NT2/D1 (cell line): ENCODE measurements around the gene OAS3.

ENCODE experiments used
- DNase-seq: peaks from one replicate; pipeline ENCODE4 v3.0.0-alpha.2; 2011; ENCODE audit warnings: low read depth, low spot score
- H3K27me3 ChIP-seq: 2 replicates; pipeline ENCODE4 v1.6.0; 2011; ENCODE audit warnings: mild to moderate bottlenecking; ENCODE audit not compliant: insufficient read length, insufficient read depth
- H3K36me3 ChIP-seq: 2 replicates; pipeline ENCODE4 v1.6.1; 2011; ENCODE audit warnings: mild to moderate bottlenecking, low read length, mixed read lengths; ENCODE audit not compliant: insufficient read depth, insufficient read length
- H3K4me1 ChIP-seq: 2 replicates; pipeline ENCODE4 v1.5.1; 2011; ENCODE audit not compliant: insufficient read depth, insufficient read length
- H3K4me3 ChIP-seq: 2 replicates; pipeline ENCODE4 v1.5.1; 2011; ENCODE audit warnings: low read depth; ENCODE audit not compliant: insufficient read length
- H3K9ac ChIP-seq: 2 replicates; pipeline ENCODE4 v1.6.0; 2011; ENCODE audit warnings: low read depth; ENCODE audit not compliant: insufficient read length
- H3K9me3 ChIP-seq: 2 replicates; pipeline ENCODE4 v1.5.1; 2011; ENCODE audit warnings: mild to moderate bottlenecking, low read length; ENCODE audit not compliant: insufficient read depth
- SUZ12 ChIP-seq: IDR thresholded peaks from 2 replicates; pipeline ENCODE4 v1.6.1; 2011; ENCODE audit not compliant: insufficient read length, insufficient read depth; ENCODE audit errors: extremely low read depth
- YY1 ChIP-seq: IDR thresholded peaks from 2 replicates; pipeline ENCODE4 v1.6.1; 2011; ENCODE audit not compliant: insufficient read length, insufficient read depth
- ZNF274 ChIP-seq: IDR thresholded peaks from 2 replicates; pipeline ENCODE4 v1.6.1; 2011; ENCODE audit warnings: mild to moderate bottlenecking, low read depth, low read length

The OAS3 gene

GRCh38 chr12:112901271-112901670, 37.0 kb upstream of the OAS3 start:
- no peaks in the 10 kb centered on the region for H3K4me1 ChIP-seq
- H3K9me3 ChIP-seq: no peaks in the 10 kb centered on the region
- TF ChIP-seq ZNF274 (no peak), YY1 (no peak), SUZ12 (no peak)
- no peak overlapping the region for H3K9ac ChIP-seq
- no peak overlapping the region for H3K4me3 ChIP-seq
- H3K27me3 ChIP-seq: no peaks in the 10 kb centered on the region
- DNase-seq: no peak
- no peaks in the 10 kb centered on the region for H3K36me3 ChIP-seq

- H3K9me3 ChIP-seq: no peaks in the 10 kb centered on the region
- H3K36me3 ChIP-seq: no peaks in the 10 kb centered on the region
- TF ChIP-seq SUZ12 (no peak), YY1 (no peak), ZNF274 (no peak)
- H3K27me3 ChIP-seq: no peaks in the 10 kb centered on the region
- H3K4me1 ChIP-seq: no peaks in the 10 kb centered on the region
- no peak overlapping the region for H3K4me3 ChIP-seq
- no peak overlapping the region for H3K9ac ChIP-seq
- no peak for DNase-seq
Observed at GRCh38 chr12:112904571-112904970, 33.7 kb upstream of the OAS3 start.

- TF ChIP-seq SUZ12: no peak
- TF ChIP-seq YY1: no peak
- TF ChIP-seq ZNF274: no peak
- H3K27me3 ChIP-seq: no peaks in the 10 kb centered on the region
- H3K9me3 ChIP-seq: no peaks in the 10 kb centered on the region
- H3K9ac ChIP-seq: no peak overlapping the region
- no peaks in the 10 kb centered on the region for H3K4me1 ChIP-seq
- no peak overlapping the region for H3K4me3 ChIP-seq
- no peaks in the 10 kb centered on the region for H3K36me3 ChIP-seq
- DNase-seq: no peak
Observed at GRCh38 chr12:112905451-112906089, 32.7 kb upstream of the OAS3 start.

GRCh38 chr12:112906712-112907414, 31.4 kb upstream of the OAS3 start, which contains the start of gene OAS1:
TSS of gene OAS1 (plus strand) at chr12:112906962. CDS start at chr12:112907040, 78 bp downstream.
- H3K27me3 ChIP-seq: no peaks in the 10 kb centered on the region
- H3K9me3 ChIP-seq: no peaks in the 10 kb centered on the region
- H3K4me3 ChIP-seq: no peak within 1 kb of the TSS
- H3K9ac ChIP-seq: peak within 1 kb of the TSS; percentile 17
- H3K4me1 ChIP-seq: no peaks in the 10 kb centered on the region
- H3K36me3 ChIP-seq: no peaks in the 10 kb centered on the region
- peak; percentile 6 for DNase-seq
- TF ChIP-seq SUZ12 (no peak), ZNF274 (no peak), YY1 (no peak)

- no peaks in the 10 kb centered on the region for H3K4me1 ChIP-seq
- H3K9ac ChIP-seq: no peak overlapping the region
- TF ChIP-seq YY1 (no peak), ZNF274 (no peak), SUZ12 (no peak)
- no peak for DNase-seq
- H3K4me3 ChIP-seq: no peak overlapping the region
- no peaks in the 10 kb centered on the region for H3K27me3 ChIP-seq
- peaks cover 7% of the 10 kb centered on the region; the same call in 1 of the 2 replicates for H3K9me3 ChIP-seq
- no peaks in the 10 kb centered on the region for H3K36me3 ChIP-seq
Observed at GRCh38 chr12:112907415-112908157, 30.7 kb upstream of the OAS3 start.

GRCh38 chr12:112908548-112908947, 29.7 kb upstream of the OAS3 start:
- Histone ChIP-seq H3K4me1 (no peaks in the 10 kb centered on the region), H3K36me3 (no peaks in the 10 kb centered on the region), H3K27me3 (no peaks in the 10 kb centered on the region), H3K9ac (no peak overlapping the region), H3K4me3 (no peak overlapping the region), H3K9me3 (peaks cover 16% of the 10 kb centered on the region)
- no peak for TF ChIP-seq YY1
- TF ChIP-seq SUZ12: no peak
- no peak for TF ChIP-seq ZNF274
- DNase-seq: no peak

- H3K27me3 ChIP-seq: no peaks in the 10 kb centered on the region
- no peaks in the 10 kb centered on the region for H3K4me1 ChIP-seq
- no peak overlapping the region for H3K4me3 ChIP-seq
- no peaks in the 10 kb centered on the region for H3K36me3 ChIP-seq
- H3K9ac ChIP-seq: no peak overlapping the region
- TF ChIP-seq ZNF274 (no peak), YY1 (no peak), SUZ12 (no peak)
- H3K9me3 ChIP-seq: peaks cover 23% of the 10 kb centered on the region
- DNase-seq: no peak
Observed at GRCh38 chr12:112909693-112910092, 28.6 kb upstream of the OAS3 start.
